ENCODE results near the gene RBM44.
"Not testable (repeated sequence)": the region's sequence is repeated elsewhere in the genome, so short reads cannot be mapped to it uniquely, and the experiment has no call there.

RBM44 gene

GRCh38 chr2:237798236-237799059, at the start of gene RBM44:
Gene RBM44, plus strand, starts transcription at chr2:237798779. Its CDS starts 14,831 bp downstream, at chr2:237813610.
- DNase-seq = no peak

- no peak for DNase-seq
Observed at GRCh38 chr2:237749002-237749401, 49.6 kb upstream of the RBM44 start.

- DNase-seq = no peak
Observed at GRCh38 chr2:237749961-237750360, 48.6 kb upstream of the RBM44 start.

- DNase-seq = not testable (repeated sequence)
Observed at GRCh38 chr2:237750441-237750840, 48.1 kb upstream of the RBM44 start.

GRCh38 chr2:237752761-237753165, 45.8 kb upstream of the RBM44 start:
- no peak for DNase-seq

GRCh38 chr2:237754182-237754581, 44.4 kb upstream of the RBM44 start:
- no peak for DNase-seq

GRCh38 chr2:237754626-237755248, 43.8 kb upstream of the RBM44 start:
- DNase-seq = no peak

- no peak for DNase-seq
Observed at GRCh38 chr2:237757616-237758015, 41.0 kb upstream of the RBM44 start.

GRCh38 chr2:237758185-237758584, 40.4 kb upstream of the RBM44 start:
- no peak for DNase-seq

GRCh38 chr2:237759176-237759575, 39.4 kb upstream of the RBM44 start:
- DNase-seq = no peak

- no peak for DNase-seq
Observed at GRCh38 chr2:237760506-237761502, 37.8 kb upstream of the RBM44 start.

- DNase-seq = not testable (repeated sequence)
Observed at GRCh38 chr2:237762291-237763182, 36.0 kb upstream of the RBM44 start.

GRCh38 chr2:237763812-237764211, 34.8 kb upstream of the RBM44 start:
- DNase-seq = no peak

- not testable (repeated sequence) for DNase-seq
Observed at GRCh38 chr2:237765122-237765521, 33.5 kb upstream of the RBM44 start.

- DNase-seq = no peak
Observed at GRCh38 chr2:237765875-237766274, 32.7 kb upstream of the RBM44 start.

- no peak for DNase-seq
Observed at GRCh38 chr2:237766340-237766739, 32.2 kb upstream of the RBM44 start.

- no peak for DNase-seq
Observed at GRCh38 chr2:237772513-237772912, 26.1 kb upstream of the RBM44 start.

- DNase-seq = no peak
Observed at GRCh38 chr2:237773826-237774225, 24.8 kb upstream of the RBM44 start.

- DNase-seq = peak; percentile 73
Observed at GRCh38 chr2:237774811-237775553, 23.6 kb upstream of the RBM44 start.

- DNase-seq = no peak
Observed at GRCh38 chr2:237779521-237779920, 19.1 kb upstream of the RBM44 start.

- DNase-seq = no peak
Observed at GRCh38 chr2:237782181-237782580, 16.4 kb upstream of the RBM44 start.

All from NCI-H510A (cell line).